PC-3 (cell line): ENCODE results near the gene PRAMEF4.
"Not testable (repeated sequence)": the region's sequence is repeated elsewhere in the genome, so short reads cannot be mapped to it uniquely, and the experiment has no call there.

Source experiments
- EZH2phosphoT487 ChIP-seq: fragments of 300-600 bp; sonication (generic); IDR thresholded peaks from 2 replicates; pipeline ENCODE4 v1.6.1; 2018; ENCODE audit warnings: mild to moderate bottlenecking, antibody characterized with exemption, low read length, borderline replicate concordance
- TF ChIP-seq, protein P1 (sequence below): fragments of 300-600 bp; sonication (generic); conservative IDR thresholded peaks from 2 replicates; pipeline ENCODE4 v1.5.1; 2017; ENCODE audit warnings: antibody characterized with exemption, low read depth, mild to moderate bottlenecking, low read length

DNA sequence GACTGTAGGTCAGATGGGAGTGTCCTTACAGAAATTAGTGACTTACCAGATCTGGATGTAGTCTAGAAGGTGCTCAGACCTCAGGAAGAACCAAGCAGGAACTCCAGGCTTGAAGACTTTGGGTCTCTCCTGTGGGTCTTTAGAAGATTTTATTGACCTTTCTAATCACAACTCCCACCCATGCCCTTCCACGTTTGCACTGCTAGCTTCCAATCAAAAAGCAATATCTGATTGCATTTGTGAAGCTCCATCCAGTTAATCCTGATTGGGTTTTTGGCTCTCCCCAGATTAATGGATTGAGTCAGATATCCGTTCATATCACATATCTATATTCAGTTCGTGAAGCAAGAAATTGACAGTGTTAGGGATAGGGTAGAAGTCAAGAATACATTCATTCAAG lies 54.7 kb downstream of the PRAMEF4 start, which contains the start of gene PRAMEF11:
- TF ChIP-seq, protein P1, sequence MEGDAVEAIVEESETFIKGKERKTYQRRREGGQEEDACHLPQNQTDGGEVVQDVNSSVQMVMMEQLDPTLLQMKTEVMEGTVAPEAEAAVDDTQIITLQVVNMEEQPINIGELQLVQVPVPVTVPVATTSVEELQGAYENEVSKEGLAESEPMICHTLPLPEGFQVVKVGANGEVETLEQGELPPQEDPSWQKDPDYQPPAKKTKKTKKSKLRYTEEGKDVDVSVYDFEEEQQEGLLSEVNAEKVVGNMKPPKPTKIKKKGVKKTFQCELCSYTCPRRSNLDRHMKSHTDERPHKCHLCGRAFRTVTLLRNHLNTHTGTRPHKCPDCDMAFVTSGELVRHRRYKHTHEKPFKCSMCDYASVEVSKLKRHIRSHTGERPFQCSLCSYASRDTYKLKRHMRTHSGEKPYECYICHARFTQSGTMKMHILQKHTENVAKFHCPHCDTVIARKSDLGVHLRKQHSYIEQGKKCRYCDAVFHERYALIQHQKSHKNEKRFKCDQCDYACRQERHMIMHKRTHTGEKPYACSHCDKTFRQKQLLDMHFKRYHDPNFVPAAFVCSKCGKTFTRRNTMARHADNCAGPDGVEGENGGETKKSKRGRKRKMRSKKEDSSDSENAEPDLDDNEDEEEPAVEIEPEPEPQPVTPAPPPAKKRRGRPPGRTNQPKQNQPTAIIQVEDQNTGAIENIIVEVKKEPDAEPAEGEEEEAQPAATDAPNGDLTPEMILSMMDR, result not testable (repeated sequence)
- TF ChIP-seq EZH2phosphoT487, result not testable (repeated sequence)
